Measurements from ENCODE around the gene MRPL52.

DNA sequence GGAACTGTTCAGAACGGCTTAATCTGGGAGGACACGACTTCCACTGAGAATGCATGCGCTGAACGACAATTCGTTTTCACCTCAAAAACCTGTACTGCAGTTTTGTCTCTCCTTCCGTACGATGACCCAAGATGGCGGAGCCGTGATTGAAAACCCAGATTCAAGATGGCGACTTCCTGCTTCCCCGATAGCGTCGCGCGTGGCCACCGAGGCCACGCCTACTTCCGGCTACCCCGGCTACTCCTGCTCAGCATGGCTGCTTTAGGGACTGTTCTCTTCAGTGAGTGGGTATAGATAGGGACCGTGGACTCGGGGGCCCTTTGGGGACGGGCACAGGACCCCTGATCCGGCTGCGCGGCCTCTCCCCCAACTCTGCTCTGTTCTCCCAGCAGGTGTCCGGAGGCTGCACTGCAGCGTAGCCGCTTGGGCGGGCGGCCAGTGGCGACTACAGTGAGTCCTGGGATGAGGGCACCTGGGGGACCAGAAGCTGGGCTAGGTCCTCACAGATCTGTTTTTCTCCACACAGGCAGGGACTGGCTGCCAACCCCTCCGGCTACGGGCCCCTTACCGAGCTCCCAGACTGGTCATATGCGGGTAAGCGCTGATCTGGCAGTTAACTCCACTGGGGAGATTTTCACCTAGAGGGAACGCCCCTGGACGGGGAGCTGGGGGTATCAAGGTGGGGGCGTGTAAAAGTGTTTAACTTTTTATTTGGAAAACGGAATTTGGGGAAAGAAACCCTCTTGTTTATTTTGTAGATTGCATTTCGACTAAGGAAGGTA, at the start of gene MRPL52:
- TF ChIP-seq, protein P1, sequence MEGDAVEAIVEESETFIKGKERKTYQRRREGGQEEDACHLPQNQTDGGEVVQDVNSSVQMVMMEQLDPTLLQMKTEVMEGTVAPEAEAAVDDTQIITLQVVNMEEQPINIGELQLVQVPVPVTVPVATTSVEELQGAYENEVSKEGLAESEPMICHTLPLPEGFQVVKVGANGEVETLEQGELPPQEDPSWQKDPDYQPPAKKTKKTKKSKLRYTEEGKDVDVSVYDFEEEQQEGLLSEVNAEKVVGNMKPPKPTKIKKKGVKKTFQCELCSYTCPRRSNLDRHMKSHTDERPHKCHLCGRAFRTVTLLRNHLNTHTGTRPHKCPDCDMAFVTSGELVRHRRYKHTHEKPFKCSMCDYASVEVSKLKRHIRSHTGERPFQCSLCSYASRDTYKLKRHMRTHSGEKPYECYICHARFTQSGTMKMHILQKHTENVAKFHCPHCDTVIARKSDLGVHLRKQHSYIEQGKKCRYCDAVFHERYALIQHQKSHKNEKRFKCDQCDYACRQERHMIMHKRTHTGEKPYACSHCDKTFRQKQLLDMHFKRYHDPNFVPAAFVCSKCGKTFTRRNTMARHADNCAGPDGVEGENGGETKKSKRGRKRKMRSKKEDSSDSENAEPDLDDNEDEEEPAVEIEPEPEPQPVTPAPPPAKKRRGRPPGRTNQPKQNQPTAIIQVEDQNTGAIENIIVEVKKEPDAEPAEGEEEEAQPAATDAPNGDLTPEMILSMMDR (IDR thresholded peaks at IDR 0.05), result no peak
- no peak for TF ChIP-seq POLR2A (IDR thresholded peaks at IDR 0.05)

All from lower leg skin (tissue), 3 donors.